ES-I3 (cell line): ENCODE results near the gene GRM3.

ENCODE experiments used
- H3K36me3 ChIP-seq: 2 replicates; pipeline ENCODE4 v1.6.1; 2013; ENCODE audit warnings: mild to moderate bottlenecking, low read length, control low read depth, moderate library complexity; ENCODE audit not compliant: insufficient read depth
- H3K4me1 ChIP-seq: 2 replicates; pipeline ENCODE4 v1.6.1; 2013; ENCODE audit warnings: mild to moderate bottlenecking, control low read depth, low read length; ENCODE audit not compliant: insufficient read depth
- H3K9ac ChIP-seq: 2 replicates; pipeline ENCODE4 v1.6.1; 2013; ENCODE audit warnings: low read depth, mild to moderate bottlenecking, low read length, moderate library complexity
- H3K9me3 ChIP-seq: 2 replicates; pipeline ENCODE4 v1.6.1; 2013; ENCODE audit warnings: mild to moderate bottlenecking, low read length, moderate library complexity; ENCODE audit not compliant: control insufficient read depth, insufficient read depth

Gene GRM3

DNA sequence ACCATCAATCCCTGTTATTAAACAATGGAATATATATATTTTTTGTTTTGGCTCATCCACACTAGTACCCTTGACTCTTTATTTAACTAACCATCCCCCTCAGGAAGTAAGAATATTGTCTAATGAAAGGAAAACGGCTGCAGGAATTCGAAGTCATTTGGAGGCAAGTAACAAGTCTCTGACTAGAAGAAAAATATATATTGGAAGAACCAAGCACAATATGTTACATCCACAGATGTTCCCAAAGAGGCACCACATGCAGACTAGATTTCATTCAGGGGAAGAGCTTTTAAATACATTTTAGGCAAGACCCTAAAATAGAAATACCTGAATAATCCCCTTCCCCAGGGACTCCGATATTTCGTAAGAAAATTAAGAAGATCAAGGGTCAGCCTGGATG, 104.5 kb downstream of the GRM3 start:
- H3K4me1 ChIP-seq = peaks cover 10% of the 10 kb centered on the region; the same call in 1 of the 2 replicates
- no peaks in the 10 kb centered on the region for H3K9me3 ChIP-seq
- H3K9ac ChIP-seq = no peak overlapping the region
- H3K36me3 ChIP-seq = no peaks in the 10 kb centered on the region

DNA sequence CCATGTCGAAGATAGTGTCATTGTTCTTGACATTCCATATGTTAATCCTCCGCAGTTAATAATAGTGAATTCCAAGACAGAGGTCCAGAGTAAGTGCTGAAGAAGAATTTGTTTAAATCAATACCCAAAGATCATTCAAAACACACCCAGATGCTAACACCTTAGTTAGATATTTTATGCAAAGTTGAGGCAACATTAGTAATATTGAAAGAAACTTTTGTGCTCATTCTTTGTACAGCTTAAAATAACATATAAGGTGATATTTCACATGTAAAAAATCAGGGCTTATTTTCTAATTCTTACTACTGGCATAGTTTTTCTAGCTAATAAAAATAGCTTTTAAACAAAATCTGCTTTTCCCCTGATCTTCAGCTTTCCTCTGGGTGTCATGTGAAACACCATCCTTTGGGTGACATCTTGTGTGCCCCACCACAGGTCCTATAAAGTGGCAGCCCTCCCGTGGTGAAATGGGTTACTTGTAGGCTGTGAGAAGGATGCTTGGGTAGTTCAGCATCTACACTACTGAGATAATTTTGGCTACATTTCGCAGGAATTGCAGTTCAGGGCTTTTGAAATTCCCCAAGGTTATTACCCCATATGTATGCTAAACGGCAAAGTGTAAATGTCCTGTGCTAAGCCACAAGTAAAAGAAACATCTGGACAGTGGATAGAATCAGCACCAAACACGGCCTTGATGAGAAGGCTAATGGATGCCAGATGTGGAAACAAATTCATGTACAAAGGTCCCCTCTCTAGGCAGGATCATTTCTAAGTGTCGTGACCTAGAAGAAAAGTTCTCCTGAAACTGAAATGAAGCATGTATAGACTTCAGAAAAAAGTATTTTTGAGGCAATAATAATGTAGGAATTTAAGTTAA, 105.4 kb downstream of the GRM3 start:
- Histone ChIP-seq H3K4me1 (peaks cover 10% of the 10 kb centered on the region; the same call in 1 of the 2 replicates), H3K36me3 (no peaks in the 10 kb centered on the region), H3K9me3 (no peaks in the 10 kb centered on the region), H3K9ac (no peak overlapping the region)

GRCh38 chr7:86749741-86750665, 106.3 kb downstream of the GRM3 start:
- H3K4me1 ChIP-seq = peaks cover 10% of the 10 kb centered on the region
- H3K36me3 ChIP-seq = no peaks in the 10 kb centered on the region
- H3K9ac ChIP-seq = no peak overlapping the region

GRCh38 chr7:86760236-86760635, 116.5 kb downstream of the GRM3 start:
- Histone ChIP-seq H3K36me3 (no peaks in the 10 kb centered on the region), H3K9ac (no peak overlapping the region), H3K9me3 (no peaks in the 10 kb centered on the region), H3K4me1 (peaks cover 7% of the 10 kb centered on the region; the same call in 1 of the 2 replicates)

More at GRCh38 chr7:86749741-86750665, 106.3 kb downstream of the GRM3 start:
- H3K9me3 ChIP-seq = no peaks in the 10 kb centered on the region

GRCh38 chr7:86762129-86762528, 118.4 kb downstream of the GRM3 start:
- peaks cover 7% of the 10 kb centered on the region; the same call in 1 of the 2 replicates for H3K4me1 ChIP-seq
- no peaks in the 10 kb centered on the region for H3K9me3 ChIP-seq
- H3K36me3 ChIP-seq = no peaks in the 10 kb centered on the region
- no peak overlapping the region for H3K9ac ChIP-seq

GRCh38 chr7:86765931-86766330, 122.2 kb downstream of the GRM3 start:
- Histone ChIP-seq H3K4me1 (peaks cover 6% of the 10 kb centered on the region), H3K36me3 (no peaks in the 10 kb centered on the region), H3K9ac (no peak overlapping the region), H3K9me3 (no peaks in the 10 kb centered on the region)

- Histone ChIP-seq H3K9me3 (no peaks in the 10 kb centered on the region), H3K9ac (no peak overlapping the region), H3K4me1 (peaks cover 6% of the 10 kb centered on the region), H3K36me3 (no peaks in the 10 kb centered on the region)
Observed at GRCh38 chr7:86768394-86768793, 124.7 kb downstream of the GRM3 start.

GRCh38 chr7:86768967-86769760, 125.5 kb downstream of the GRM3 start:
- Histone ChIP-seq H3K9ac (no peak overlapping the region), H3K36me3 (no peaks in the 10 kb centered on the region), H3K9me3 (no peaks in the 10 kb centered on the region), H3K4me1 (peaks cover 6% of the 10 kb centered on the region; the same call in 1 of the 2 replicates)

DNA sequence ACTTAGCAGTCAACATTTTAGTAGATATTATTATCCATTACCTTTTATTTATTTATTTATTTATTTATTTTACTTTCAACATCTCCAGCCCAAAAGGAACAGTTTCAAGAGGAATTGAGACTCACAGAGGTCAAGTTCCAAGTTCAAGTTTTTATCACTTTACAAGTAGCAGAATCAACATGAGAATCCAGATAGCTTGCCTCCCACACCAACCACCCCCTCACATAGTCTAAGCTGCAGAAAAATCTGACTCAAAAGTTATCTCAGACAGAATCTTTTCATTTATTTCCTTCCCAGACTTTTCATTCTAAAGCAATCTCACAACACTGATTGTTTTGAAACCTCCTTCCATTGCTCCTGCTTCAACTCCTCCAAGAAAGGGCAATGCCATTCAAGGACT, 129.6 kb downstream of the GRM3 start:
- Histone ChIP-seq H3K36me3 (no peaks in the 10 kb centered on the region), H3K9me3 (no peaks in the 10 kb centered on the region), H3K9ac (no peak overlapping the region; the same call in 1 of the 2 replicates), H3K4me1 (peaks cover 6% of the 10 kb centered on the region; the same call in 1 of the 2 replicates)

- Histone ChIP-seq H3K9ac (no peak overlapping the region), H3K4me1 (no peaks in the 10 kb centered on the region), H3K9me3 (no peaks in the 10 kb centered on the region), H3K36me3 (no peaks in the 10 kb centered on the region)
Observed at GRCh38 chr7:86775203-86775602, 131.5 kb downstream of the GRM3 start.

DNA sequence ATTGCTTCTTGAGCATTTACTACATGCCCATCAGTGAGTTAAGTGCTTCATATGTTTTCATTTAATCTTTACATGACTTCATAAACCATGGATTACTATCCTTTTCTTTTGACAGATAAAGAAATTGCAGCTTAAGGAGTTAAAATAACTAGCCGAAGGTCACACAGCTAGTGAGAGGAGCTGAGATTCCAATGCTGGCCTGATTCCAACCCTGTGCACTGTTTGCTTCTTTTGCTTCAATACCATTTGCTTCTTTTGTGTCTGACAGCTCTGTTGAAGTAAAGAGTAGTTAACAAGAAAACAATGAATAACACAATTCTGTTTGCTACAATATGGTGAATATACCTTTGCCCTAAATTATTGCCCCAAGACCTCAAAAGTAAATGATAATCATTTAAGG, 132.4 kb downstream of the GRM3 start:
- no peak overlapping the region for H3K9ac ChIP-seq
- H3K4me1 ChIP-seq = no peaks in the 10 kb centered on the region
- H3K36me3 ChIP-seq = no peaks in the 10 kb centered on the region
- H3K9me3 ChIP-seq = no peaks in the 10 kb centered on the region

DNA sequence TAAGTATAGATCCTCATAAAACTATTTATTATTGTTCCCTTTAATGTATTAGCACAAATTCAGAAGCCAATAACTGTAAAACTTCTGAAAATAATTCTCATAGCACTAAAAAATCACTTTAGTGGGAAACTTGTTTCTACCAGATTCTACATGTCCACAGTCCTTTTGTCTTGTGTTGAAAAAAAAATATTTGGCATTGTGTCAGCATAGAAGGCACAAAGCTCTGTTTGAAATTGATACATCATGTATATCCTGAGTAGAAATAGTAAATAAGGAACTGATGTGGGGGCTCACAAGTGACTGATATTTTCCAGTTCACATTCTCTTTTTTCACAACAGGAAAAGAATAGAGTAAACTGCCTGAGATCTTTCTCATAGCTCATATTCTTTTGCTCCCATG, 134.6 kb downstream of the GRM3 start:
- no peaks in the 10 kb centered on the region for H3K4me1 ChIP-seq
- H3K36me3 ChIP-seq = no peaks in the 10 kb centered on the region
- H3K9ac ChIP-seq = no peak overlapping the region
- no peaks in the 10 kb centered on the region for H3K9me3 ChIP-seq

DNA sequence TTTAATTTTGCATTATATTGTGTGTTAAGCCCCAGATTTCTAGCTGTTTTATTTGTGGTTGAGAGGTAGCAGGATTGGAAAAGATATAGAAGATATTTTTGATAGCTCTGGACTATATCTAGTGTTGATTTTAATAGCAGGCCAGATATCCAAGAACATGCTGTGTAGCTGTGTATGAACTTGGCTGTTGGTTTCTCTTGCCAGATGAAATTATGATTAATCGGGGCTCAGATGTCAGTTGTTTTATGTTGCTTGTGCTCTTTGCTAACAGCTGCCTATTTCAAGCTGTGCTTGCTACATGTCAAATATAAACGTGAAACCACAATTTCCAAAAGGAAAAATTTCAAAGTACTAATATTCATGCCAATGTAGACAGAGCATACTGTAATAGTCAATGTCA, 141.1 kb downstream of the GRM3 start:
- Histone ChIP-seq H3K9ac (no peak overlapping the region), H3K4me1 (no peaks in the 10 kb centered on the region), H3K36me3 (no peaks in the 10 kb centered on the region), H3K9me3 (no peaks in the 10 kb centered on the region)

GRCh38 chr7:86785641-86786040, 141.9 kb downstream of the GRM3 start:
- H3K9ac ChIP-seq = no peak overlapping the region
- no peaks in the 10 kb centered on the region for H3K4me1 ChIP-seq
- no peaks in the 10 kb centered on the region for H3K36me3 ChIP-seq
- no peaks in the 10 kb centered on the region for H3K9me3 ChIP-seq
